Measurements from ENCODE around the gene GTPBP8.

DNA sequence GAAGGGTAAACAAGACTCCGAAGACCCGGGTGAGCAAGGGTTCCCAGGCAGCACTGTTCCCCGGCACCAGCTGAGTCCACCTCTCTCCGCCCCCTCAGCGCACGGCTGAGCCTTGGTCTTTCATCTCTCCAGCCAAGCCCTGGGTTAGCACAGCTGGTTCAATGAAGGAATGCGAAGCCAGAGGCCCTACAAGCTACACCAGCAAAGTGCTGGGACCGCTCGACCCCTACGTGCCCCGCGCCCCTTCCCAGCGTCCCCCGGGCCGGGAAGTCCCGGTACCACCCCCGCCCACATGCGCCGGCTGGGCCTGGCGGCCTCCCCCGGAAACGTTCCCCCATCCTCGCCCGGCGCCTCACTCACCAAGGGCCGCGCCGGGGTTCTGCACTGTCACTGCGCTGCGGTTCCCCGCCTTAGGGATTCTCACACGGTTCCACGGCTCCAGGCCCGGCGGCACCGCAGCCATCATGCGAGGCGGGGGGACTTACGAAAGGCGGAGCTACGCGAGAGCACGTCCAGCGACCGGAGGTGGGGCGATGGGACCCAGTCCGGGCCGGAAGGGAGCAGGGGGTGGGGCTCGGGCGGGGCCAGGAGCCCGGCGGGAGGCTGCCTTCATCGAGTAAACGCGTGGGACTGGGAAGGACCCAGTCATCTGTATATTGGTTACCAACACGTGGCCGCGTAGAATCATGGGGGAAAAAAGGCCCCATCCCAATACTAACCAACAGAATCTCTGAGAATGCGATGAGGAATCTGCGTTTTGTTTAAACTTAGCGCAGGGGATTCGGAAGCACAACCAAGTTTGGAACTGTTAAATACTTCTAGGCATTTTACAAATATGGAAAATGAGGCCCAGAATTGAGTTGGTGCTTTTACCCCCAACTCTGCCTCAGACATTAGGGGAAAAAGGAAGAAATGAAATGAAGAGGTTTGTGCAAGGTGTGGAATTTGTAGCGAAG is 28.7 kb downstream of the GTPBP8 start:
- TF ChIP-seq CTCF (IDR thresholded peaks at IDR 0.05) (no peak), POLR2A (IDR thresholded peaks at IDR 0.05) (peak; percentile 42 to 66)

Measured in adrenal gland (tissue), 5 donors.